ENCODE results near the gene RNF130.

- no peak for TF ChIP-seq CTCF (IDR thresholded peaks at IDR 0.05)
- no peak for TF ChIP-seq POLR2A (IDR thresholded peaks at IDR 0.05)
- TF ChIP-seq POLR2AphosphoS5 (IDR thresholded peaks at IDR 0.05; ENCODE audit: insufficient read depth in 1 of 2, low read depth in 1 of 2) = no peak
These were observed 13.3 kb upstream of the RNF130 start for GRCh38 chr5:180084638-180085561.

Measured in vagina (tissue), 2 donors.